ENCODE results near the gene HMOX1. TPM values are rescaled to one million over a fixed set of nuclear protein-coding genes. Genes with fewer than 3 reads are reported as not detected.

Gene HMOX1
- total RNA-seq, 1 experiment from 2014 or later, result 167 TPM

DNA sequence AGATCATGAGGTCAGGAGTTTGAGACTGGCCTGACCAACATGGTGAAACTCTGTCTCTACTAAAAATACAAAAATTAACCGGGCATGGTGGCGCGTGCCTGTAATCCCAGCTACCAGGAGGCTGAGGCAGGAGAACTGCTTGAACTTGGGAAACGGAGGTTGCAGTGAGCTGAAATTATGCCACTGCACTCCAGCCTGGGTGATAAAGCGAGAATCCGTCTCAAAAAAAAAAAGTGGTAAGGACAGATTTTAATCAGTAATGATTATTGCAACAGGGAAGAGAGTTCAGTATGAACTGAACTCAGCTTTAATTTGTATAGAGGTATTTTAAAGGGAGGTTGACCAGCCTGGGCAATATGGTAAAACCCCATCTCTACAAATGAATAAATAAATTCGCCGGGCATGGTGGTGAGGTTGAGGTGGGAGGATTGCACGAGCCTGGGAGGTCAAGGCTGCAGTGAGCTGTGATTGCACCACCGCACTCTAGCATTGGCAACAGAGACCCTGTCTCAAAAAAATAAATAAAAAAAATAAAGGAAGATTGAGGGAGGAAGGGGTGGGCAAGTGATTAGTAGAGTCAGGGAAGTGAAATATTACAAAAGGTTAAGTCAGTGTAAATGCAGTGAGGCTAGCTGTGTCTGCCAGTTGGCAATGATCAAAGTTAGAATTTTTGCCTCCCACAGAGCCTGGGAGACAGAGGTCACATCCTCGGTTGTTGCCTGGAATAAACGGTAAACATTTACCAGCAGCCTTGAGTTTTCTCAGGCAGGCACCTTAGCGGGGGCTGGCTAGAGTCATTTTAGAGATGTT, 16.4 kb downstream of the HMOX1 start:
- in situ Hi-C loops (cut with HindIII; ENCODE audit: low pct_unique_long_range_greater_than_20kb, low sequenced_read_pairs), result no loop called here
- DNase-seq (ENCODE audit: low read depth), result peak; percentile 69

DNA sequence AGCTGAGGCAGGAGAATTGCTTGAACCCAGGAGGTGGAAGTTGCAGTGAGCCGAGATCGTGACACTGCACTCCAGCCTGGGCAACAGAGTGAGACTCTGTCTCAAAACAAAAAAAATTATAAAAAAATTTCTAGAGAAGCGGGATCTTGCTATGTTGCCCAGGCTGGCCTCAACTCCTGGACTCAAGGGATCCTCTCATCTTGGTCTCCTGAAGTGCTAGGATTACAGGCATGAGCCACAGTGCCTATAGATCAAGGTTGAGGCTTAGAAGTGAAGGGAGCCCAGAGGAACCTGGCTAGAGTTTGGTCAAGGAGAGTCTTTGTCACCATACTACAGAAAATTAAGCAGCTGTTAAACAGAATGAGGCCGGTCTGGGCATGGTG, 17.7 kb downstream of the HMOX1 start:
- in situ Hi-C loops (cut with HindIII; ENCODE audit: low pct_unique_long_range_greater_than_20kb, low sequenced_read_pairs), result no loop called here
- DNase-seq (ENCODE audit: low read depth), result no peak

DNA sequence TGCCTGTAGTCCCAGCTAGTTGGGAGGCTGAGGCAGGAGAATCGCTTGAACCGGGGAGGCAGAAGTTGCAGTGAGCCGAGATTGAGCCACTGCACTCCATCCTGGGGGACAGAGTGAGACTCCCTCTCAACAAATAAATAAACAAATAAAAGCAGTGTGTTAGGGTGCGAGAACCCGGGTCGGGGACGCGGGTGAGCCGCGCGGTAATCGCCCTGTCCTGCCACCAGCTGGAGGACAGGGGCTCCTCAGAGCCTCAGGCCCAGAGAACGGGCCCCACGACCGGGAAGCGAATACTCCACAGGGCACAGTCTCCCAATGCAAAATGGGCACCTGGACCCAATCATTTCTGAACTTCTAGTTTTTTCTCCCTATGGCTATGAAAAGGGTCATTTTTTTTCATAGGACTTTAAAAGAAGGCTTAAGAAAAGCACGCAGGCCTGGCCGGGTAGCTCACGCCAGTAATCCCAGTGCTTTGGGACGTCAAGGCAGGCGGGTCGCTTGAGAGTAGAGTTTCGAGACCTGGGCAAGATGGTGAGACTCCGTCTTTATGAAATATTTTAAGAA, 18.3 kb downstream of the HMOX1 start:
- in situ Hi-C loops (cut with HindIII; ENCODE audit: low pct_unique_long_range_greater_than_20kb, low sequenced_read_pairs), result no loop called here

DNA sequence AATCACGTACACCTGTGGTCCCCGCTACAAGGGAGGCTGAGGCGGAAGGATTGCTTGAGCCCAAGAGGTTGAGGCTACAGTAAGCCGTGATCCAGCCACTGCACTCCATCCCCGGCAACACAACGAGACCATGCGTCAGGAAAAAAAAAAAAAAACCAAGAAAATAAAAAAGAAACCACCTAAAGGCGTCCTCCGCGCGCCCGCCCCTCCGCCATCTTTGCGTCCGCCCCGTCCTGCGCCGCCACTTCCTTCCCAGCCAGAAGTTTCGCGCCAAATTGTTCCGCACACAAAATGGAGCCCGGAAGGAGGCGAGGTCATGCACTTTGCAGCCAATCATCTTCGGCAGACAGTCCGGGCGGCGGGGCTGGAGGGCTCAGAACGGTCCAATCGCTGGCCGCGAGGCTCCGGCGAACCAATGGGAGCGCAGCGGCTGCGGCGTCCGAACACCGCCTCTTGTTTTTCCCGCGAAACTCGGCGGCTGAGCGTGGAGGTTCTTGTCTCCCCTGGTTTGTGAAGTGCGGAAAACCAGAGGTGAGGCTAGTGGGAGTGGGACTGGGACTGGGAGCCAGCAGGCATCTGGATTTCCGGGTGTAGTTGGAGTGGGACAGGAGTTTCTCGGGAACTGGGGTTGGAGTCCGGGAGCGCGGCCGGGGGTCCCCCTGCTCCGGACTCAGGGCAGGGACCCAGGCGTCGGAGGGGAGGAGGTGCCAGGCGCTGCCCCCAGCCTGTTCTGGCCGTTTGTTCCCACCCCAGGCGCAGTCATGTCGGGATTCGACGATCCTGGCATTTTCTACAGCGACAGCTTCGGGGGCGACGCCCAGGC, 19.0 kb downstream of the HMOX1 start, which contains the start of gene MCM5:
MCM5 (plus strand) TSS at position 463 of the 823 bp plus-strand sequence; CDS start at position 762, 299 bp downstream.
- in situ Hi-C loops (cut with HindIII; ENCODE audit: low pct_unique_long_range_greater_than_20kb, low sequenced_read_pairs), result loop anchor here (10.0 kb wide), 1 partner anchor 185 kb away; no protein-coding TSS in a partner anchor
- DNase-seq (ENCODE audit: low read depth), result peak; percentile 98

More for the DNA sequence above, 18.3 kb downstream of the HMOX1 start:
- no peak for DNase-seq (ENCODE audit: low read depth)

DNA sequence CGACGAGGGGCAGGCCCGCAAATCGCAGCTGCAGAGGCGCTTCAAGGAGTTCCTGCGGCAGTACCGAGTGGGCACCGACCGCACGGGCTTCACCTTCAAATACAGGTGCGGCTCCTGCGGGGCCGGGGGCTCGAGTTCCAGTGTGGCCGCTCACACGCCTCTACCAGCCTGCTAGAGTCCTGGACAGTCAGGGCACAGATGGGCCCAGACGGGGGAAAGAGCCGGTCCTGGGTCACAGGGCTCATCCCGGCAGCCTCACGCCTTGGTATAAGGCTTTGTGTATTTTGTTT, 19.6 kb downstream of the HMOX1 start:
- in situ Hi-C loops (cut with HindIII; ENCODE audit: low pct_unique_long_range_greater_than_20kb, low sequenced_read_pairs), result loop anchor here (10.0 kb wide), 1 partner anchor 184 kb away; no protein-coding TSS in a partner anchor
- no peak for DNase-seq (ENCODE audit: low read depth)

DNA sequence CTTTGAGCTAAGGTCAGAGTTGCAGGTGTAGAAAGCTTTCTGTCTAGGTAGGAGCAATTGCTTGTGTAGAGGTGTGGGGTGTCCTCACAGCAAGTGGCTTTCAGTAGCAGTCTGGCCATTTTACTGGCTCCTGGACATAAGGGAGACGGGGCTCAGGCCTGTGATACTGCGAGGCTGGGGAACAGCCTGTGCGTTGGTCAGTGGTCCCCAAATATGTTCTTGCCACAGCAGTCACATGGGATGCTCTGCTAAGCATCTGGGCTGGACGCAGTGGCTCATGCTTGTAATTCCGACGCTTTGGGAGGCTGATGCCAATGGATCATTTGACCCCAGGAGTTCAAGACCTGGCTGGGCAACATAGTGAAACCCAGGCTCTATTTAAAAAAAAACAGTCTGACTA, 21.0 kb downstream of the HMOX1 start:
- in situ Hi-C loops (cut with HindIII; ENCODE audit: low pct_unique_long_range_greater_than_20kb, low sequenced_read_pairs), result loop anchor here (10.0 kb wide), 1 partner anchor 183 kb away; no protein-coding TSS in a partner anchor
- DNase-seq (ENCODE audit: low read depth), result no peak

DNA sequence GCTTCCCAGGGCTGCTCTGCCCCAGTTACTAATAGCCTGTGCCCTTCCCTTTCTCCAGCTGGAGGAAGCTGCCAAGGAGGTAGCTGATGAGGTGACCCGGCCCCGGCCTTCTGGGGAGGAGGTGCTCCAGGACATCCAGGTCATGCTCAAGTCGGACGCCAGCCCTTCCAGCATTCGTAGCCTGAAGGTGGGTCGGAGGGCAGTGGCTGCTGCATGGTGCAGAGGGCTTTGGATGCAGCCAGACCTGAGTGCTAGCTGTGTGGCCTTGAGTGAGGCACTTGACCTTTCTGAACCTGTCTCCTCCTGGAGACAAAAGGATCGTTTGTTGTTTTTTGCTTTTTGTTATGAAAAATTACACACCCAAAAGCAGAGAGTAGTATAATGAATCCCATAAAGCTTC, 22.5 kb downstream of the HMOX1 start:
- in situ Hi-C loops (cut with HindIII; ENCODE audit: low pct_unique_long_range_greater_than_20kb, low sequenced_read_pairs), result loop anchor here (10.0 kb wide), 1 partner anchor 181 kb away; no protein-coding TSS in a partner anchor
- no peak for DNase-seq (ENCODE audit: low read depth)

DNA sequence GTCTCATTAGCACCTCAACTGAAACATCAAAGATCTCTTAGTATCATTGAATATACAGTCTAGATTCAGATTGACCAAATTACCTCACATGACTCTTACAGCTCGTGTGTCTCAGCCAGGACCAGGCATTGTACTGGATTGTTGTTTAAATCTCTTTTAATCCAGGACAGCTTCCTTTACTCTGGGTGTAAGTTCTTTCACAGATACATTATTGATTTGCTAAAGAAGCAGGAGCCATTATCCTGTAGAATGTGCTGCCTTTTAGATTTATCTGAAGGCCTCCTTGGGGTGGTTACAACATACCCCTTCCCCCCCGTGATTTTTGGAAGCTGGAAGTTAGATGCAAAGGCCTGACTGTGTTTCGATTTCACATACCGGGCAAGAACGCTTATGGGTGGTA, 23.3 kb downstream of the HMOX1 start:
- no peak for DNase-seq (ENCODE audit: low read depth)
- in situ Hi-C loops (cut with HindIII; ENCODE audit: low pct_unique_long_range_greater_than_20kb, low sequenced_read_pairs), result loop anchor here (10.0 kb wide), 1 partner anchor 181 kb away; no protein-coding TSS in a partner anchor

DNA sequence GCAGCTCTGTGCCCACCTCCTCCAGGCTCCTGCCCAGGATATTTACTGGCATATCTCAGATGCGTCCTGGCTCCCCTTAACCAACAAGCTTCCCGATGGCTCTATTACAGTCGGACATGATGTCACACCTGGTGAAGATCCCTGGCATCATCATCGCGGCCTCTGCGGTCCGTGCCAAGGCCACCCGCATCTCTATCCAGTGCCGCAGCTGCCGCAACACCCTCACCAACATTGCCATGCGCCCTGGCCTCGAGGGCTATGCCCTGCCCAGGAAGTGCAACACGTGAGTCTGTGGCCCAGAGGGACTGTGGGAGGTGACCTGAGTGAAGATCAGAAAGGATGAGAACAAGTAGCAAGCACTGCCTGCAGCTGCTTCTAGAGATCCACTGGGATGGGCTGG, 25.5 kb downstream of the HMOX1 start:
- in situ Hi-C loops (cut with HindIII; ENCODE audit: low pct_unique_long_range_greater_than_20kb, low sequenced_read_pairs), result loop anchor here (10.0 kb wide), 1 partner anchor 178 kb away; no protein-coding TSS in a partner anchor
- DNase-seq (ENCODE audit: low read depth), result no peak

DNA sequence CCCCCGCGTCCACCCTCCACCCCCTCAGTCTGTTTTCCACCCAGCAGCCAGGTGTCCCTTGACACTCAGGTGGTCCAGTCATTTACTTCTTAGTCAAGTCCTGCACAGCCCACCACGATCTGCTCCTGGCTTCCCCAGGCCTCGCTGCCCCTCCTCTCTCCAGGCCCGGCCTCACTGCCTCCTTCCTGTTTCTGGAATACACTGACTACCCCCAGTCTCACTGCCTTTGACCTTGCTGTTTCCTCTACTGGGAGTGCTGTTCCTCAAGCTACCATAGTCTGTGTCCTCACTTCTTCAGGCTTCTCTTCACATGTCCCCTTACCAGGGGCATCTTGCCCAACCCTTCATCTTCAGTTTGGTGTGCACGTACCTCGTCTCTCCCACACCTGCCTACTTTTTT, 26.5 kb downstream of the HMOX1 start:
- in situ Hi-C loops (cut with HindIII; ENCODE audit: low pct_unique_long_range_greater_than_20kb, low sequenced_read_pairs), result loop anchor here (10.0 kb wide), 1 partner anchor 177 kb away; no protein-coding TSS in a partner anchor
- no peak for DNase-seq (ENCODE audit: low read depth)

DNA sequence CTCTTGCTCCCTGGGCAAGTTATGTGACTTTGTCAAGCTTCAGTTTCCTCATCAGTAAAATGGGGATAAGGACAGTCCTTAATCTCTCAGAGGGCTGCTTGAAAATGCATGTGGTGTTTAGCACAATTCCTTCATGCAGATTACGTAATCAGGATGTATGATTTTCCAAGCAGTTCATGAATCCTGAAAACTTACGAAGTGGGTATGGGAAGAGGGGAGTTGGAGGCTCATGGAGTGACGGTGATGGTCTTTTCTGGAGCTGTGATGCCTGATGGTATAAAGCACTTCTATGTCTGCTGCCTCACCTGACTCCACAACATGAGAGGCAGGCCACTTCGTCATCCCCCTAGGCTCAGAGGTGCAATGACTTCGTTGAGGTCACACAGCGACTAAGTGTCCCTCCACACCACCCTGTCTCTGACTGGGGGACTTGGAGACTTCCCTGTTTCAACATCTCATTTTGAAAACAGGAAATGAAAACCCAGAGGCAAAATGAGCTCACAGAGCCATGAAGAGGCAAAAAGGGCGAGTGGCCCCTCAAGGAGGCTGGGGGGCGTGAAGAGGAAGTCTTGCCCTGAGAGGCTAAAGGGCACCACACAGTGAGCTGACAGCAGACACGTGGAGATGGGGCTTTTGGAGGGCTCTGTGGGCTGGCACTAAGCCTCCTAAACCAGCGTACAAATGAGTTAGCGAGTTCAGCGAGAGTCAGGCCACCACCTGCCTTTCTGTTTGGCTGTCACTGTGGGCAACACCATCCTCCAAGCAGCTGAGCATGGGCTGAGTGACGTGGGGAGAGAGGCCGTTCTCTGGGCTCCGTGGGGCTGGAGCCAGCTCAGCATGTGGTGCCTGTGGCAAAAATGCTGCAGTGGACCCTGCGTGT, 29.1 kb downstream of the HMOX1 start:
- in situ Hi-C loops (cut with HindIII; ENCODE audit: low pct_unique_long_range_greater_than_20kb, low sequenced_read_pairs), result loop anchor here (10.0 kb wide), 1 partner anchor 175 kb away; no protein-coding TSS in a partner anchor
- DNase-seq (ENCODE audit: low read depth), result no peak

DNA sequence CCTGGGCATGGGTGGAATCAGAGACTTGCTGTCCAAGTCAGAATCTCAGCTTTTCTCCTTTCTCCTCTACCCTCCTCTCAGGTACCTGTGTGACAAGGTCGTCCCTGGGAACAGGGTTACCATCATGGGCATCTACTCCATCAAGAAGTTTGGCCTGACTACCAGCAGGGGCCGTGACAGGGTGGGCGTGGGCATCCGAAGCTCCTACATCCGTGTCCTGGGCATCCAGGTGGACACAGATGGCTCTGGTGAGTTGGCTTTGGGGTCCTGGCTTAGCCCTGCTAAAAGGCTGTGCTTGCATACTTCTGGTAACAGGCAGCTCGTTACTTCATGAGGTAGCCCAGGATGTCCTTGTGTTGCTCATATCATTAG, 29.8 kb downstream of the HMOX1 start:
- no peak for DNase-seq (ENCODE audit: low read depth)
- in situ Hi-C loops (cut with HindIII; ENCODE audit: low pct_unique_long_range_greater_than_20kb, low sequenced_read_pairs), result no loop called here

DNA sequence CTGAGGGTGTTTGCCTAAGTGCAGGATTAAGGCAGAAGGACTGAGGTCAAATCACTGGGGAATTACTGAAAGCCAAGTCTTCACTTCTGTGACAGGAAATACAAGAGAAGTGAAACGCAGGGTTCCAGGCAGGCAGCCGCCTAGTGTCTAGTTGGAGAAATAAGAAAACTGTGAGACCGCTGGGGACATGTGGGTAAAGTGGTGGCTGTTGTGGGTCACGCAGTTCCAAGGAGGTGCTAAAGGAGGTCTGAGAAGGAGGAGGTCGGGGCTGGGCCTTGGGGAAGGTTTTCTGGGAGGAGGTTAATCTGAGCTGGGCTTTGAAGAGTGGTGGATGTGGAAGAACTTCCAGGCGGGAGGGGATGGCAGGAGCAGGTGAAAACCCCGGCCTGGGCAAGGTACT, 30.2 kb downstream of the HMOX1 start:
- in situ Hi-C loops (cut with HindIII; ENCODE audit: low pct_unique_long_range_greater_than_20kb, low sequenced_read_pairs), result no loop called here
- DNase-seq (ENCODE audit: low read depth), result no peak

DNA sequence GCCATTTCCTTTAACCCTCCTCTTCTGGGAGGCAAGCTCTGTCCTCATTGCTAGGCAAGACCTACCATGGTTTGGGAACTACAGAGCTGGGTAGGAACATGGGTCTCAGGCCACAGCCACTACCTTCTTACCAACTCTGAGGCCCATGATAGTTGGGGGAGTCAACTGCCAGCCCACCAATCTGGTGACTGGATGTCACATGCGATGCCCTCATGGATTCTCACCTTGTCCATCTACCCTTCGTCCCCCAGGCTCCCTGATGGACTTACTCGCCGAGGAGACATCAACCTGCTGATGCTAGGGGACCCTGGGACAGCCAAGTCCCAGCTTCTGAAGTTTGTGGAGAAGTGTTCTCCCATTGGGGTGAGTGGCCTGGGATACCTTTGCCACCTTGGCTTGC, 32.7 kb downstream of the HMOX1 start:
- in situ Hi-C loops (cut with HindIII; ENCODE audit: low pct_unique_long_range_greater_than_20kb, low sequenced_read_pairs), result no loop called here
- no peak for DNase-seq (ENCODE audit: low read depth)

DNA sequence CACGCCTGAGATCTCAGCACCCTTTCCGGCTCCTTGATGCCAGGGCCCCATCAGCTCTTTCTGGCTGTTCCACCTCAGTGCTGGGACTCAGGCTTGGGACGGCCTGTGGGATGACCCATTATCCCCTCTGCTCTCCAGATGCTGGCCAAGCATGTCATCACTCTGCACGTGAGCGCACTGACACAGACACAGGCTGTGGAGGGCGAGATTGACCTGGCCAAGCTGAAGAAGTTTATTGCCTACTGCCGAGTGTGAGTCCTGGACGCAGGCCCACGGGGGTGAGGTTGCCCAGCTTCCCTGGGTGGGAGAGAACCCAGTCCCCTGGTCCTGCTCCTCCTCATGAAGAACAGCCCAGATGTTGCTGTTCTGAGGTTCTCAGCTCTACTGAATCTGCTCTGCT, 36.7 kb downstream of the HMOX1 start:
- no peak for DNase-seq (ENCODE audit: low read depth)
- in situ Hi-C loops (cut with HindIII; ENCODE audit: low pct_unique_long_range_greater_than_20kb, low sequenced_read_pairs), result no loop called here

DNA sequence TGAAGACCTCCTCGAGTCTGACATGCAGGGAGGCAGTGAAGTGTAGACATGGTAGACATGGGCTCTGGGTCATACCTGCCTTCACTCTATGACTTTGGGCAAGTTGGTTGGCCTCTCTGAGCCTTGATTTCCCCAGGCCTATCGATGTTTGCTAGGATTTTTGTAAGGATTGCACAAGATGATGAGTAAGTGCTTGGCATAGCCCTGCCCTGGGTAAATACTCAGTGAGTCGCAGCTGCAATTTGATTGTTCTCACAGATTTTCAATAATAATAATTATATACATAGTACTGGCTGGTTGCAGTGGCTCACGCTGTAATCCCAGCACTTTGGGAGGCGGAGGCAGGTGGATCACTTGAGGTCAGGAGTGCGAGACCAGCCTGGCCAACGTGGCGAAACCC, 37.2 kb downstream of the HMOX1 start:
- no peak for DNase-seq (ENCODE audit: low read depth)
- in situ Hi-C loops (cut with HindIII; ENCODE audit: low pct_unique_long_range_greater_than_20kb, low sequenced_read_pairs), result no loop called here

DNA sequence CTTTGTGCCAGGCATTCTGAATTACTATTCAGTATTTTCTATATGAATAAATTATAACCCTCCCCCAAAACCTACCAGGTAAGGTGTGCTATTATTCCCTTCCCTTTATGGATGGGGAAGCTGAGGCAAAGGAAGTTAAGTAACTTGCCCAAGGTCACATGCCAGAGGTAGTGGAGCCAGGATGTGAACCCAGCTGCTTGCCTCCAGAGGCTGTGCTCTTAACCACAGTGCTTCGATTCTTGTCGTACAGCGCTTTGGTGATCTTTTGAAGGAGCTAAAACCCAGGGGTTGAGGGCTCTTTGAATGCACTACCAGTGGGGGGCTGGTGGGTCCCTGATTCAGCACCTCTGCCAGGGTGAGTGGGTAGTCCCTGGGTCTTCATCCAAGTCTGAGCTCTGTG, 37.8 kb downstream of the HMOX1 start:
- DNase-seq (ENCODE audit: low read depth), result no peak
- in situ Hi-C loops (cut with HindIII; ENCODE audit: low pct_unique_long_range_greater_than_20kb, low sequenced_read_pairs), result no loop called here

DNA sequence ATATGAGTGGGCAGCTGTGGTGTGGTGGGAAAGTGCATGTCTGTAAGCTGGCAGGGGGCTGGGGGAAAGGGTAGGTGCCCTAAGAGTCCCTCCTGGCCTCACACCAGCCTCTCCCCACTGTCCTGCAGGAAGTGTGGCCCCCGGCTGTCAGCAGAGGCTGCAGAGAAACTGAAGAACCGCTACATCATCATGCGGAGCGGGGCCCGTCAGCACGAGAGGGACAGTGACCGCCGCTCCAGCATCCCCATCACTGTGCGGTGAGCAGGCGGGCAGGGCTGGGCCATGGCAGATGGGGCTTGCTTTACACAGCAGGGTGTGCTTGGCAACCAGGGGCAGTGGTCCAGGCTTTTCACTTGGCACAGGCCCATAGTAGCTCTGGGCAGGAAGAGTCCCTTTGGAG, 38.9 kb downstream of the HMOX1 start:
- no peak for DNase-seq (ENCODE audit: low read depth)
- in situ Hi-C loops (cut with HindIII; ENCODE audit: low pct_unique_long_range_greater_than_20kb, low sequenced_read_pairs), result no loop called here
